Stimulated activated CD8-positive, alpha-beta memory T cell treated with anti-CD3 and anti-CD28 coated beads, Interleukin-7, amount 100 ng/mL, for 24 hours (primary cell): ENCODE measurements around the gene TUT4.

Experiments used
- DNase-seq: peaks from one replicate; pipeline ENCODE4 v3.0.0-alpha.2; 2020; ENCODE audit warnings: low read depth

The TUT4 gene

GRCh38 chr1:52574594-52574993 lies 21.7 kb upstream of the TUT4 start:
- DNase-seq: no peak

DNA sequence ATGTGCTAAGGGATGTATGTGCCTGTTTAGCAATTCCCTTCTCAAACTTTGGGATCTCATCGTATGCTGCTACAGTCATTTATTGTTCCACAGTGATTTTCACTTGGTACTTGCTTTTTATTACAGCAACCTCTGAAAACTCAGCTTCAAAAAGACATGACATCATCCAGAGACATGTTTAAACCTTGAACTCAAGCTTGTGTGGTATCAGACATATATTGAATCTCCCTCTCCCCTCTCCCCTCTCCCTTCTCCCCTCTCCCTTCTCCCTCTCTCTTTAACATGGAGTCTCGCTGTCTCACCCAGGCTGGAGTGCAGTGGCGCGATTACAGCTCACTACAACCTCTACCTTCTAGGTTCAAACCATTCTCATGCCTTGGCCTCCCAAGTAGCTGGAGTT lies 19.5 kb upstream of the TUT4 start:
- DNase-seq: no peak

DNA sequence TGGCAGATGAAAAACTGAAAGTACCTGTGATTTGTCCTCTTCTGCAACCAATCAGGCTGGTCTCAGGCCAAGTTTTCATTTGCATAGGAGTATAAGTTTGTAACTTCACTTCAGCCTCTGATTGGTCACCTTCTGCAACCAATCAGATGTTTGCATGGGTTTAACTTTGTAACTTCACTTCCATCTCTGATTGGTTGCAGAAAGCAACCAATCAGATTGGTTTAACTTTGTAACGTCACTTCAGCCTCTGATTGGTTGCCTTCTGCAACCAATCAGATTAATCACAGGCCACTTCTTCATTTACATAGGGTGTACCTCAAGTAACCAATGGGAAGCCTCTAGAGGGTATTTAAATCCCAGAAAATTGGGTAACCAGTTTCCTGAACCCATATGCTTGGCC lies 18.9 kb upstream of the TUT4 start:
- DNase-seq: no peak

- DNase-seq: no peak
Observed at GRCh38 chr1:52569449-52570210, 16.7 kb upstream of the TUT4 start.

GRCh38 chr1:52567943-52568342 lies 15.1 kb upstream of the TUT4 start:
- DNase-seq: no peak

DNA sequence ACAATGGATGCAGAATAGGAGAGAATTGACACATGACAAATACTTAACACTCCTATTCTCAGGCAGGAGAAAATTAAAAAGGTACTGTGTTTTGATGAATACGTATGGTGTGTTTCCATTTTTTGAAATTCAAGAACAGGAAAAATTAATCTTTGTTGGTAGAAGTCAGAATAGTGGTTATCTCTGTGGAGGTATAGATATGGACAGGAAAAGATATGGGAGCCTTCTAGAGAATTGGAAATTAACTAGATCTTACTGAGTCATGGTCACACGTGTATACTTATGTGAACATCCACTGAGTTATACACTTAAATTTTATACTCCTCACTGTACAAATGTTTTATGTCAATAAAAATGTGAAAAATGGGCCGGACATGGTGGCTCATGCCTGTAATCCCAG lies 9.9 kb upstream of the TUT4 start:
- no peak for DNase-seq

DNA sequence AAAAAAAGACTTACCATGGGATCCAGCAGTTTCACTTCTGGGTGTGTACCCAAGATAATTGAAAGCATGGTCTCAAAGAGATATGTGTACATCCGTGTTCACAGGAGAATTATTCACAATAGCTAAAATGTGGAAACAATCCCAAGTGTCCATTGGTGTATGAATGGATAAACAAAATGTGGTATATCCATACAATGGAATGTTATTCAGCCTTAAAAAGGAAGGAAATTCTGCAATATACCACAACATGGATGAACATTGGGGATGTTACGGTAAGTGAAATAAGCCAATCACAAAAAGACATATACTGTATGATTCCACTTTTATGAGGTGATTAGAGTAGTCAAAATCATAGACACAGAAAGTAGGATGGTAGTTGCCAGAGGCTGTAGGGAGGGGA lies 7.0 kb upstream of the TUT4 start:
- DNase-seq: no peak

GRCh38 chr1:52558941-52559340 lies 6.0 kb upstream of the TUT4 start:
- no peak for DNase-seq

GRCh38 chr1:52556641-52557360 lies 3.9 kb upstream of the TUT4 start:
- no peak for DNase-seq

DNA sequence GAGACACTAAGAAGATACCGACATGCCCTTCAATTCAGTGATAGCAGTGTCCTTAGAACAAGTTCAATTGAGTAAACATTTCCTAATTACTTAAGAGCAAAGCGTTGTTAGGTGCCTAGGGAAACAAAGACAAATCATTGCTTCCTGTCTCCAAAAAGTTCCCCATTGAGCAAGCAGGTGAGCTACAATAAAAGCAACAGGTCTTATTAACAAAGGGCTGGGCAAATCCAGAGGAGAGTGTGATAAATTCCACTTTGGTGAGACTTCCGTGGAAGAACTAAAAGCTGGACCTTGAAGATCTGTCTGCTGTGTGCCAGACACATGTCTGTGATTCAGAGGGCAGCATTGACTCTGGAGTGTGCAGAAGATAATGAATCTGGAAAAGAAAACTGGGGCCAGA lies 1.9 kb upstream of the TUT4 start:
- no peak for DNase-seq

GRCh38 chr1:52554267-52554640 lies 1.4 kb upstream of the TUT4 start:
- no peak for DNase-seq

GRCh38 chr1:52553362-52554266 lies 722 bp upstream of the TUT4 start:
- peak; percentile 75 for DNase-seq

DNA sequence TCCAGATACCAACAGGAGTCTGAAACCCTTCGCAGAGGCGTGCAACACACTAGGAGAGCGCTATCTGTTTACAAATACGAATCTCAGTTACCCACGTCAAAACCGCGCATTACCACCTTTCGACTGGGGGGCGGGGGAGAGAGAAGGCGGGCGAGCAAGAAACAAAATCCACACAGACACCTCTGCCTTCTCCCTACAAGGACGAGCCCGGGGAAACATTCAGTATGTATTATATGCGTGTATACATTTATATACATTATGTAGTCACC lies 722 bp downstream of the TUT4 start:
- peak; percentile 28 for DNase-seq

GRCh38 chr1:52551507-52552235 lies 1.2 kb downstream of the TUT4 start:
- no peak for DNase-seq

GRCh38 chr1:52550447-52550846 lies 2.4 kb downstream of the TUT4 start:
- no peak for DNase-seq

- no peak for DNase-seq
Observed at GRCh38 chr1:52549267-52549666, 3.6 kb downstream of the TUT4 start.

GRCh38 chr1:52546852-52547251 lies 6.0 kb downstream of the TUT4 start:
- DNase-seq: no peak

DNA sequence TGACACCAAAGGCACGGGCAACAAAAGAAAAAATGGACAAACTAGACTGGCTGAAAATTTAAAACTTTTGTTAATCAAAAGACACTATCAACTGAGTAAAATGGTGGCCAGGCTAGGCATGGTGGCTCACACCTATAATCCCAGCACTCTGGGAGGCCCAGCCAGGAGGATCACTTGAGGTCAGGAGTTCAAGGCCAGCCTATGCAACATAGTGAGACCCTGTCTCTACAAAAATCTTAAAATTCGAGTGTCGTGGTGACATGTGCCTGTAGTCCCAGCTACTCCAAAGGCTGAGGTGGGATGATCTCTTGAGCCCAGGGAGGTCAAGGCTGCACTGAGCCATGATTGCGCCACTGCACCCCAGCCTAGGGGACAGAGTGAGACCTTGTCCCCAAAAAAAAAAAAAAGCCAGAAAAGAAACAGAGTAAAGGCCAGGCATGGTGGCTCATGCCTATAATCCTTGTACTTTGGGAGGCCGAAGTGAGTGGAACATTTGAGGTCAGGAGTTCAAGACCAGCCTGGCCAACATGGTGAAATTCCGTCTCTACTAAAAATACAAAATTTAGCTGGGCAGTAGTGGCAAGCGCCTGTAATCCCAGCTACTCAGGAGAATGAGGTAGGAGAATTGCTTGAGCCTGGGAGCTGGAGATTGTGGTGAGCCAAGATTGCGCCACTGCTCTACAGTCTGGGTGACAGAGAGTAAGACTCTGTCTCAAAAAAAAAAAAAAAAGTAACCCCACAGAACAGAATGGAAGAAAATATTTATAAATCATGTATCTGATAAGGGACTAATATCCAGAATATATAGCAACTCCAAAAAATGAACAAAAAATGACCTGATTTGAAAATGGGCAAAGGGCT lies 8.0 kb downstream of the TUT4 start:
- no peak for DNase-seq

DNA sequence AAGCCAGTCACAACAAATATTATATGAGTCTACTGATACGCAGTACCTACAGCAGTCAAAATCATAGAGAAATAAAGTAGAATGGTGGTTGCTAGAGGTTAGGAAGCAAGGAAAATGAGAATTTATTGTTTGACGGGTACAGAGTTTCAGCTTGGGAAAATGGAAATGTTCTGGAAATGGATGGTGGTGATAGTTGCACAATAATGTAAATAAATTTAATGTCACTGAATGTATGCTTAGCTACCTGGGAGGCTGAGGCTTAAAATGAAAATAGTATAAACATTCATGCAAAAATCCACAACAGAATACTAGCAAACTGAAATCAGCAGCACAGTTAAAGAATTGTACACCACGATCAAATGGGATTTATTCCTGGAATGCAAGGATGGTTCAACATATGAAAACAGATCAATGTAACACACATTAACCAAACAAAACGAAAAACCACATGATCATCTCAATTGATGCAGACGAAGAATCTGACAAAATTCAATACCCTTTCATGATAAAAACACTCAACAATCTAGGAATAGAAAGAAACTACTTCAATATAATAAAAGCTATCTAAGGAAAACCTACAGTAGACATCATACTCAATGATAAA lies 10.7 kb downstream of the TUT4 start:
- DNase-seq: no peak

- no peak for DNase-seq
Observed at GRCh38 chr1:52534928-52535764, 17.7 kb downstream of the TUT4 start.
